GM19328 (cell line): ENCODE results near the gene RNU2-63P.
"Not testable (repeated sequence)": the region's sequence is repeated elsewhere in the genome, so short reads cannot be mapped to it uniquely, and the experiment has no call there.

Source experiments
- ATAC-seq: cut with Tn5 transposase; IDR thresholded peaks from one replicate; pipeline ENCODE4 v1.9.1; 2021; ENCODE audit warnings: mild to moderate bottlenecking, moderate library complexity; ENCODE audit not compliant: unreplicated experiment

The RNU2-63P gene

GRCh38 chr2:87987473-87987872 lies 28.9 kb downstream of the RNU2-63P start:
- not testable (repeated sequence) for ATAC-seq

GRCh38 chr2:87985902-87986301 lies 30.4 kb downstream of the RNU2-63P start:
- not testable (repeated sequence) for ATAC-seq

GRCh38 chr2:87981182-87981581 lies 35.2 kb downstream of the RNU2-63P start:
- ATAC-seq, result not testable (repeated sequence)

GRCh38 chr2:87972385-87972784 lies 44.0 kb downstream of the RNU2-63P start:
- ATAC-seq, result not testable (repeated sequence)
